ENCODE data around the gene OR2A42.
"Not testable (repeated sequence)": the region's sequence is repeated elsewhere in the genome, so short reads cannot be mapped to it uniquely, and the experiment has no call there.

DNA sequence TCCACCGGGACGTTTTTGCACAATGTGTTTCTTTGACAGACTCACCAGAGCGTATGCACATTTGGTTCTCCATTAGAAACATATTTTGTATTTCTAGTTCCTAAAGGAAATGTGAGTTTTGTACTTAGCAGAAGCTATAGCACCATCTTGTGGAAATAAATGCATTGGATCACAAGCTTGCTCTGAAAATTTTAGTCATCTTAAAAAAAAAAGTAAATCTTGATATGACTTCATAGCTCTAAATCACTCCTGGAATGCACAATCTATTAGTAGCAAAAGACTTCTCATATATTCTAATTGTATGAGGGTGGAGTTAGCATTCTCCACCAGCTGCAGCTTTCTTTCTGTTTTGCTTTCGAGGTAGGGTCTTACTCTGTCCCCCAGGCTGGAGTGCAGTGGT lies 20.3 kb downstream of the OR2A42 start:
- not testable (repeated sequence) for TF ChIP-seq KDM1A (IDR thresholded peaks at IDR 0.05; ENCODE audit: low read depth); CTCF (IDR thresholded peaks at IDR 0.05); NFE2L2 (conservative IDR thresholded peaks at IDR 0.05; ENCODE audit: low read length); ESRRA (IDR thresholded peaks at IDR 0.05; ENCODE audit: borderline replicate concordance, low read length); EHF (CRISPR knock-in tag; IDR thresholded peaks at IDR 0.05); REST (IDR thresholded peaks at IDR 0.05); RFX5 (IDR thresholded peaks at IDR 0.05); BHLHE40 (IDR thresholded peaks at IDR 0.05; ENCODE audit: low read depth, low read length); POLR2A (IDR thresholded peaks at IDR 0.05; ENCODE audit: low read length); MAX (IDR thresholded peaks at IDR 0.05); PBX3 (IDR thresholded peaks at IDR 0.05)
- TF ChIP-seq, protein P1, sequence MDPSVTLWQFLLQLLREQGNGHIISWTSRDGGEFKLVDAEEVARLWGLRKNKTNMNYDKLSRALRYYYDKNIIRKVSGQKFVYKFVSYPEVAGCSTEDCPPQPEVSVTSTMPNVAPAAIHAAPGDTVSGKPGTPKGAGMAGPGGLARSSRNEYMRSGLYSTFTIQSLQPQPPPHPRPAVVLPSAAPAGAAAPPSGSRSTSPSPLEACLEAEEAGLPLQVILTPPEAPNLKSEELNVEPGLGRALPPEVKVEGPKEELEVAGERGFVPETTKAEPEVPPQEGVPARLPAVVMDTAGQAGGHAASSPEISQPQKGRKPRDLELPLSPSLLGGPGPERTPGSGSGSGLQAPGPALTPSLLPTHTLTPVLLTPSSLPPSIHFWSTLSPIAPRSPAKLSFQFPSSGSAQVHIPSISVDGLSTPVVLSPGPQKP (IDR thresholded peaks at IDR 0.05; ENCODE audit: low read depth, low read length), result not testable (repeated sequence)
